Measurements from ENCODE around the gene ZC4H2. TPM values are rescaled to one million over a fixed set of nuclear protein-coding genes. Genes with fewer than 3 reads are reported as not detected.

Gene ZC4H2
- total RNA-seq, 1 experiment from 2014 or later, result 23.7 TPM

GRCh38 chrX:65017451-65017850 lies 41.2 kb upstream of the ZC4H2 start (continued):
- no peak for TF ChIP-seq ZNF532 (CRISPR knock-in tag; IDR thresholded peaks at IDR 0.05; ENCODE audit: borderline replicate concordance)
- TF ChIP-seq RELA (CRISPR knock-in tag; IDR thresholded peaks at IDR 0.05; ENCODE audit: borderline replicate concordance), result no peak
- no peak for TF ChIP-seq ZMAT4 (CRISPR knock-in tag; IDR thresholded peaks at IDR 0.05)
- no peak for TF ChIP-seq ATF1 (CRISPR knock-in tag; IDR thresholded peaks at IDR 0.05)
- TF ChIP-seq NFE2L1 (CRISPR knock-in tag; IDR thresholded peaks at IDR 0.05), result no peak
- TF ChIP-seq ERG (CRISPR knock-in tag; IDR thresholded peaks at IDR 0.05), result no peak
- TF ChIP-seq NFYB (CRISPR knock-in tag; conservative IDR thresholded peaks at IDR 0.05; ENCODE audit: low read depth), result no peak
- no peak for TF ChIP-seq IRF1 (CRISPR knock-in tag; IDR thresholded peaks at IDR 0.05)
- TF ChIP-seq ZNF416 (CRISPR knock-in tag; IDR thresholded peaks at IDR 0.05), result no peak
- TF ChIP-seq E2F5 (CRISPR knock-in tag; IDR thresholded peaks at IDR 0.05), result no peak

- no peaks in the 10 kb centered on the region for H3K9me3 Mint-ChIP-seq
- no peaks in the 10 kb centered on the region for H3K27me3 Mint-ChIP-seq (ENCODE audit: low read depth)
- POLR2A ChIA-PET, result no interaction called here
- no peak overlapping the region for H3K27ac Mint-ChIP-seq
- TF ChIP-seq NFYB (CRISPR knock-in tag; conservative IDR thresholded peaks at IDR 0.05; ENCODE audit: low read depth), result no peak
- TF ChIP-seq FOXK1 (CRISPR knock-in tag; IDR thresholded peaks at IDR 0.05), result no peak
- TF ChIP-seq FOXJ3 (CRISPR knock-in tag; IDR thresholded peaks at IDR 0.05; ENCODE audit: borderline replicate concordance), result no peak
- no peak for TF ChIP-seq SOX15 (CRISPR knock-in tag; IDR thresholded peaks at IDR 0.05)
- TF ChIP-seq JAZF1 (CRISPR knock-in tag; IDR thresholded peaks at IDR 0.05), result no peak
- TF ChIP-seq ZSCAN18 (CRISPR knock-in tag; IDR thresholded peaks at IDR 0.05), result no peak
- no peak for TF ChIP-seq EMX1 (CRISPR knock-in tag; IDR thresholded peaks at IDR 0.05)
- TF ChIP-seq ATF1 (CRISPR knock-in tag; IDR thresholded peaks at IDR 0.05), result no peak
- no peak for TF ChIP-seq HMGXB4 (CRISPR knock-in tag; IDR thresholded peaks at IDR 0.05)
- no peak for TF ChIP-seq ZNF532 (CRISPR knock-in tag; IDR thresholded peaks at IDR 0.05; ENCODE audit: borderline replicate concordance)
- CTCF ChIA-PET, result no interaction called here
- ATAC-seq (no peak), DNase-seq (ENCODE audit: low spot score) (no peak)
- no peak overlapping the region for H3K4me3 Mint-ChIP-seq
- no peaks in the 10 kb centered on the region for H3K36me3 Mint-ChIP-seq
- no peaks in the 10 kb centered on the region for H3K4me1 Mint-ChIP-seq
These were observed 38.0 kb upstream of the ZC4H2 start for GRCh38 chrX:65014230-65014629.

Data from WTC11 (cell line).